Thyroid gland (tissue), 4 donors: ENCODE results near the gene CEP72. TPM values are rescaled to one million over a fixed set of nuclear protein-coding genes. Genes with fewer than 3 reads are reported as not detected.

ENCODE experiments used
- DNase-seq, 2 donors: peaks; one replicate each; pipeline ENCODE4 v3.0.0-alpha.2; 2019
- H3K27ac ChIP-seq, 3 donors: fragments of 200-600 bp; sonication (generic); 1 replicate in 2 of 3; 2 replicates in 1 of 3; pipeline ENCODE4 v1.5.1; 2016 to 2019; ENCODE audit warnings: mild to moderate bottlenecking in 1 of 3, moderate library complexity in 1 of 3
- H3K27me3 ChIP-seq: fragments of 200-600 bp; sonication (generic); one replicate; pipeline ENCODE4 v1.5.1; 2019
- H3K36me3 ChIP-seq, 2 donors: fragments of 200-600 bp; sonication (generic); one replicate each; pipeline ENCODE4 v1.5.1; 2016 to 2019
- H3K4me1 ChIP-seq, 2 donors: fragments of 200-600 bp; sonication (generic); one replicate each; pipeline ENCODE4 v1.5.1; 2017 to 2019
- H3K4me3 ChIP-seq, 3 donors: fragments of 200-600 bp; sonication (generic); replicated peaks in 1 of 3; 1 replicate in 2 of 3; 2 replicates in 1 of 3; pipeline ENCODE4 v1.5.1; 2016; ENCODE audit warnings: mild to moderate bottlenecking in 1 of 3
- H3K9me3 ChIP-seq: fragments of 200-600 bp; sonication (generic); one replicate; pipeline ENCODE4 v1.5.1; 2017
- POLR2A ChIP-seq, 2 donors: fragments of 450-650 bp; IDR thresholded peaks; one replicate each; pipeline ENCODE4 v1.6.1; 2017; ENCODE audit warnings: antibody characterized with exemption in 2 of 2, mild to moderate bottlenecking in 2 of 2, moderate library complexity in 1 of 2
- WGBS, 2 donors: methylation state at CpG; one replicate each; pipeline ENCODE4 v1.1.5; 2017; 5-methylcytosine and 5-hydroxymethylcytosine counted together
- intact Hi-C: fragments of 100-400 bp; cut with DNase I; formaldehyde crosslinking; loops from one replicate; pipeline ENCODE4 v1.15.1; 2023
- total RNA-seq, 4 donors: library from RNA; depleted of rRNA; stranded (reverse); fragments of >200 nt; gene quantifications; one replicate each; pipeline ENCODE4 v1.2.3, GENCODE V29; 2016
- TF ChIP-seq, protein P1 (sequence below), 6 experiments: fragments of 200-600 bp in 3 of 6; fragments of 450-650 bp in 3 of 6; sonication (generic) in 3 of 6; IDR thresholded peaks; one replicate each; pipeline ENCODE4 v1.5.1; 2016 to 2019; ENCODE audit warnings: antibody characterized with exemption in 6 of 6, mild to moderate bottlenecking in 2 of 6, inconsistent platforms in 1 of 6, moderate library complexity in 1 of 6

CEP72 gene
- total RNA-seq, 4 donors from 2014 or later: 3.4 to 7.6 (median 4.6) TPM

DNA sequence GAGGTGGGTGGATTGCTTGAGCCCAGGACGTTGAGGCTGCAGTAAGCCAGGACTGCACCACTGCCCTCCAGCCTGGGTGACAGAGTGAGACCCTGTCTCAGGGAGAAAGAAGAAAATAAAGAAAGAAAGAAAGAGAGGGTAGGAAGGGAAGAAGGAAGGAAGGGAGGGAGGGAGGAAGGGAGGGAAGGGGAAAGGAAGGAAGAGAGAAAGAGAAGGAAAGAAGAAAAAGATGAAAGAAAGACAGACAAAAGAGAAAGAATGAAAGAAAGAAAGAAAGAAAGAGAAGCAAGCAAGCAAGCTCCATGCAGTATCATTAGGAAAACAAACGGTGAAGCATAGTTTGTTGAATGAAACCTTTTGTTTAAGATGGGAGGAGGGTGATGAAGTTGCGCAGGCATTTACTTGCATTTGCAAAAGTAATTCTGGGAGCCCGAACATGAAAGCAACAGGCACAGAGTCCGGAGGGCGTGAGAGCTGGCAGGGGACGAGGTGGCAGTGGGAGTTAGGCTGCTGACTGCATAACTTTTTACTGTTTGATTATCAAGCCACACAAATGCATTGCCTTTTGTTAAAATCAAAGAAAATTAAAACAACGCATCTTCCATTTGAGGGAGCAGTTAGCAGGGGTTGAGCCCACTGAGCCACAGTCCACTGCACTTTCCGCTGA is 26.0 kb upstream of the CEP72 start:
- H3K9me3 ChIP-seq: no peaks in the 10 kb centered on the region
- no peak for TF ChIP-seq POLR2A (IDR thresholded peaks at IDR 0.05)
- TF ChIP-seq, protein P1, sequence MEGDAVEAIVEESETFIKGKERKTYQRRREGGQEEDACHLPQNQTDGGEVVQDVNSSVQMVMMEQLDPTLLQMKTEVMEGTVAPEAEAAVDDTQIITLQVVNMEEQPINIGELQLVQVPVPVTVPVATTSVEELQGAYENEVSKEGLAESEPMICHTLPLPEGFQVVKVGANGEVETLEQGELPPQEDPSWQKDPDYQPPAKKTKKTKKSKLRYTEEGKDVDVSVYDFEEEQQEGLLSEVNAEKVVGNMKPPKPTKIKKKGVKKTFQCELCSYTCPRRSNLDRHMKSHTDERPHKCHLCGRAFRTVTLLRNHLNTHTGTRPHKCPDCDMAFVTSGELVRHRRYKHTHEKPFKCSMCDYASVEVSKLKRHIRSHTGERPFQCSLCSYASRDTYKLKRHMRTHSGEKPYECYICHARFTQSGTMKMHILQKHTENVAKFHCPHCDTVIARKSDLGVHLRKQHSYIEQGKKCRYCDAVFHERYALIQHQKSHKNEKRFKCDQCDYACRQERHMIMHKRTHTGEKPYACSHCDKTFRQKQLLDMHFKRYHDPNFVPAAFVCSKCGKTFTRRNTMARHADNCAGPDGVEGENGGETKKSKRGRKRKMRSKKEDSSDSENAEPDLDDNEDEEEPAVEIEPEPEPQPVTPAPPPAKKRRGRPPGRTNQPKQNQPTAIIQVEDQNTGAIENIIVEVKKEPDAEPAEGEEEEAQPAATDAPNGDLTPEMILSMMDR (IDR thresholded peaks at IDR 0.05): no peak
- no peaks in the 10 kb centered on the region for H3K27me3 ChIP-seq
- no peak overlapping the region for H3K27ac ChIP-seq
- DNase-seq: no peak
- H3K36me3 ChIP-seq: no peaks in the 10 kb centered on the region
- H3K4me3 ChIP-seq: no peak overlapping the region
- no peaks in the 10 kb centered on the region for H3K4me1 ChIP-seq
- intact Hi-C loops: no loop called here
- WGBS, 2 donors: 50 to 51% methylated on average over 9 of the region's 9 CpGs

DNA sequence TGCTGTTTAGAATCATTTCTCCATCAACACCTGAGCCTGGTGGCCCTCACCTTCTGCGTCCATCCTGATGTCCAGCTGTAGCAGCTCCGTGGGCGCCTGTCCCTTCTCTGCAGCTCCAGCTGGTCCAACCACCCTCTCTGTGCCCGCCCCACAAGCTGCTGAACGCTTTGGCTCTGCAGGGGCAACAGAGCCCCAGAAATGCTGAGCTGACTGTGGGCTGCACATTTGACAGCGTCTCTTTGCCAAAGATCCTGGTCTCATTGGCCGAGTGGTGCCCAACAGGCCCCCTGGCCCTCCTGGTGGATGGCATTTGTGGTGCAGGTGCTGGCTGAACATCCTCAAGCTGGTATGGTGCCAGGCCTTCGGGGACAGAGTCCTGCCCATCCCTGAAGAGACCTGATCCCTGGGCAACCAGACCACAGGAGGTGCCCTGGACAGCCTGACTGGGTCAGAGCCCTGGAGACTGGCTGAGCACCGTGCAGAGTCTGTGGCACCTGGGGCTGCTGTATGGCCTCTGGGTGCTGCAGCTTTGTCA is 25.3 kb upstream of the CEP72 start:
- no peak for DNase-seq
- no peaks in the 10 kb centered on the region for H3K27me3 ChIP-seq
- WGBS, 2 donors: 72 to 77% methylated on average over 4 to 5 of the region's 9 CpGs

DNA sequence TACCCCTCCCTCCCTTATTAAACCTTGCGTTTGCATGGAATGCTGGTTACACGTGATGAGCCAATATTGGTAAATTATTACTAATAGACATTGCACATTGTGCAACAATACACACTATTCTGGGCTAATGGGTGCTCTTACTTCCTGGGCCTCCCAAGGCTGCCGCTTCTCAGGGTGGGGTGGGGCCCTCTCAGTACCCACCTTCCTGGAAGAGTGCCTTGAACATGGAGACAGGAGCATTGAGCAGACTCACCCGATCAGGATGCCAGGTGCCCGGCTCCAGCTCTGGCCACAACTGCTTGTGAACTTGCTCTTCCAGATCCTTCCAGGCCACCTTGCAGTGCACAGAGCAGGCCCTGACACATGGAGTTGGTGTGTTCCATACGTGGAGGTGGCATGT is 24.7 kb upstream of the CEP72 start:
- Histone ChIP-seq H3K4me1 (no peaks in the 10 kb centered on the region), H3K9me3 (no peaks in the 10 kb centered on the region), H3K36me3 (no peaks in the 10 kb centered on the region), H3K4me3 (no peak overlapping the region), H3K27ac (no peak overlapping the region), H3K27me3 (no peaks in the 10 kb centered on the region)
- intact Hi-C loops: no loop called here
- TF ChIP-seq POLR2A (IDR thresholded peaks at IDR 0.05): no peak
- TF ChIP-seq, protein P1 (IDR thresholded peaks at IDR 0.05): no peak
- DNase-seq: no peak
- 86 to 87% methylated on average over 6 of the region's 6 CpGs for whole genome bisulfite sequencing, 2 donors

More for the DNA sequence above, 25.3 kb upstream of the CEP72 start:
- no peaks in the 10 kb centered on the region for H3K4me1 ChIP-seq
- H3K27ac ChIP-seq: no peak overlapping the region
- intact Hi-C loops: no loop called here
- no peak for TF ChIP-seq POLR2A (IDR thresholded peaks at IDR 0.05)
- TF ChIP-seq, protein P1 (IDR thresholded peaks at IDR 0.05): no peak
- no peak overlapping the region for H3K4me3 ChIP-seq
- no peaks in the 10 kb centered on the region for H3K9me3 ChIP-seq
- H3K36me3 ChIP-seq: no peaks in the 10 kb centered on the region

DNA sequence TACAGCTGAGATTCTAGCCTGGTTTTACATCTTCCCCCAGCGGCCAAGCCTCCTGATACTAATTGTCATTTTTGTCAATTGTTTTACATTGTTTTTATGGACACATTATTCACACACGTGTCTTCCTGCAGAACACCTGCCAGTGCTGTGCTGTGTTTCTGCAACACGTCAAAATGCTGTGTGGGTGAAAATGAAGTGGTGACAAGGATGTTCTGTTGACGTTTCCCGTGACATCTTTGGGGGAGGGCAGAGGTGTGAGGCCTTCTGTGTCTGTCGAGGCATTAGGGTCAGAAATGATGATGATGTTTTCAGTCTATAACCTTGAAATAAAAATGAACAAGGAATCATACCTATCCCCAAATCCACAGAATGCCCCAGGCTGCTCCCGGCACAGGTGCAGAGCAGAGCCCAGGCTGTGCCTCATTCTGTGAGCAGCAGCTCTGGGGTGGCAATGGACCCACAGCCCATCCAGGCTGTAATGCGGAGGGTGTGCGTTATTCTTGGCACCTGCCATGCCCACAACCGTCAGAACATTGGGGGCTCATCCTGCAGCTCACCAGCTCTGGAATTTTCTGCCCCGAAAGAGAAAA is 23.6 kb upstream of the CEP72 start:
- no peak for DNase-seq
- no peaks in the 10 kb centered on the region for H3K9me3 ChIP-seq
- intact Hi-C loops: no loop called here
- no peak for TF ChIP-seq POLR2A (IDR thresholded peaks at IDR 0.05)
- TF ChIP-seq, protein P1 (IDR thresholded peaks at IDR 0.05): no peak
- no peak overlapping the region for H3K4me3 ChIP-seq
- 65 to 67% methylated on average over 10 to 11 of the region's 11 CpGs for WGBS, 2 donors
- H3K27me3 ChIP-seq: no peaks in the 10 kb centered on the region
- no peaks in the 10 kb centered on the region for H3K36me3 ChIP-seq
- no peak overlapping the region for H3K27ac ChIP-seq
- H3K4me1 ChIP-seq: no peaks in the 10 kb centered on the region

DNA sequence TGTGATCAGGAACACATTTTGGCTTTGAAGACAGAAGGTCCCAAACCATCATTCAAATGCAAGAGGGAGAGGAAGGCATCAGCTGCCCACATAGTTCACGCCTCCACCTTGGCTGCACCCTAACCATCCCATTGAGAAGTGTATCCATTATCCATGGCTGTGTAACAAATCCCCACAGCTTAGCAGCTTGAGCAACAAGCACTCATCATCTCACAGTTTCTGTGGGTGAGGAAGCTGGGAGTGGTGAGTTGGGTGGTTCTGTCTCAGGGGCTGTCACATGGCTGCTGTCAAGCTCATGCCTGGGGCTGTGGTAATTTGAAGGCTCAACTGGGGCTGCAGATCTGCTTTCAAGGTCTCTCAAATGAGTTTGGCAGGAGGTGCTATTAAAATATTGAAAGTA is 23.0 kb upstream of the CEP72 start:
- intact Hi-C loops: no loop called here
- H3K4me1 ChIP-seq: no peaks in the 10 kb centered on the region
- 83 to 100% methylated on average over 1 of the region's 1 CpG for WGBS, 2 donors
- H3K27ac ChIP-seq: no peak overlapping the region
- no peaks in the 10 kb centered on the region for H3K9me3 ChIP-seq
- H3K36me3 ChIP-seq: no peaks in the 10 kb centered on the region
- H3K27me3 ChIP-seq: no peaks in the 10 kb centered on the region
- H3K4me3 ChIP-seq: no peak overlapping the region
- DNase-seq: no peak
- TF ChIP-seq, protein P1 (IDR thresholded peaks at IDR 0.05): no peak
- no peak for TF ChIP-seq POLR2A (IDR thresholded peaks at IDR 0.05)
